ENCODE measurements around the gene IFIT1B.
A peak's percentile ranks its signal among the peaks of the same experiment; 100 is the strongest.
"Not testable (repeated sequence)": the region's sequence is repeated elsewhere in the genome, so short reads cannot be mapped to it uniquely, and the experiment has no call there.

Gene IFIT1B

GRCh38 chr10:89345367-89346000 is 32.4 kb upstream of the IFIT1B start:
- TF ChIP-seq Cebpa-rat (IDR thresholded peaks at IDR 0.05), result no peak
- Histone ChIP-seq H3K27ac (peak overlapping the region in 4 of 11 experiments; percentile 46 to 72 (median 69); a peak in 8 of 22 replicates), H3K27me3 (no peaks in the 10 kb centered on the region), H3K9me3 (replicated peaks in 1 of 11) (no peaks in the 10 kb centered on the region), H3K4me2 (peak overlapping the region in 7 of 11 experiments; percentile 80 to 93 (median 82); a peak in 14 of 22 replicates), H3K36me3 (peaks cover 0 to 13% (median 5%) of the 10 kb centered on the region in 11 experiments; a peak in 7 of 22 replicates), H4K20me1 (no peaks in the 10 kb centered on the region), H3K9ac (no peak overlapping the region), H3K4me1 (peaks cover 30 to 57% (median 43%) of the 10 kb centered on the region in 10 experiments), H3K4me3 (no peak overlapping the region)

GRCh38 chr10:89346405-89347254 is 31.2 kb upstream of the IFIT1B start:
- no peaks in the 10 kb centered on the region for H4K20me1 ChIP-seq
- H3K36me3 ChIP-seq, result peaks cover 0 to 3% (median 0%) of the 10 kb centered on the region in 11 experiments; a peak in 3 of 22 replicates
- peak overlapping the region in 4 of 11 experiments; percentile 14 to 43 (median 20); a peak in 3 of 22 replicates for H3K9ac ChIP-seq
- H3K4me1 ChIP-seq, result peaks cover 42 to 68% (median 54%) of the 10 kb centered on the region in 10 experiments
- H3K27me3 ChIP-seq, result no peaks in the 10 kb centered on the region
- H3K4me3 ChIP-seq, result peak overlapping the region in 2 of 10 experiments; percentile 18 to 29; a peak in 2 of 20 replicates
- peak overlapping the region in 9 of 11 experiments; percentile 10 to 72 (median 59); a peak in 16 of 22 replicates for H3K27ac ChIP-seq
- TF ChIP-seq Cebpa-rat (IDR thresholded peaks at IDR 0.05), result peak; percentile 36 to 89 (median 75); a peak in 17 of 22 replicates
- H3K9me3 ChIP-seq (replicated peaks in 1 of 11), result no peaks in the 10 kb centered on the region
- H3K4me2 ChIP-seq, result peak overlapping the region; percentile 76 to 93 (median 81)

GRCh38 chr10:89347701-89348457 is 30.0 kb upstream of the IFIT1B start:
- Histone ChIP-seq H3K9me3 (replicated peaks in 1 of 11) (peaks cover 0 to 2% (median under 1%) of the 10 kb centered on the region in 11 experiments; a peak in 6 of 22 replicates), H3K4me2 (peak overlapping the region; percentile 76 to 93 (median 81)), H3K4me3 (no peak overlapping the region), H3K9ac (peak overlapping the region in 8 of 11 experiments; percentile 0 to 51 (median 32); a peak in 9 of 22 replicates), H3K27me3 (no peaks in the 10 kb centered on the region), H3K4me1 (peaks cover 44 to 81% (median 56%) of the 10 kb centered on the region in 10 experiments), H3K27ac (peak overlapping the region; percentile 17 to 72 (median 58); a peak in 19 of 22 replicates), H4K20me1 (no peaks in the 10 kb centered on the region), H3K36me3 (no peaks in the 10 kb centered on the region)
- no peak for TF ChIP-seq Cebpa-rat (IDR thresholded peaks at IDR 0.05)

GRCh38 chr10:89348481-89348880 is 29.4 kb upstream of the IFIT1B start:
- Histone ChIP-seq H3K9ac (peak overlapping the region in 7 of 11 experiments; percentile 0 to 51 (median 30); a peak in 7 of 22 replicates), H3K4me2 (peak overlapping the region; percentile 76 to 93 (median 81)), H3K36me3 (no peaks in the 10 kb centered on the region), H4K20me1 (no peaks in the 10 kb centered on the region), H3K9me3 (replicated peaks in 1 of 11) (peaks cover 2 to 8% (median 6%) of the 10 kb centered on the region in 11 experiments; a peak in 18 of 22 replicates), H3K4me3 (no peak overlapping the region), H3K27me3 (no peaks in the 10 kb centered on the region), H3K27ac (peak overlapping the region in 8 of 11 experiments; percentile 17 to 72 (median 59); a peak in 13 of 22 replicates), H3K4me1 (peaks cover 44 to 83% (median 56%) of the 10 kb centered on the region in 10 experiments)
- no peak for TF ChIP-seq Cebpa-rat (IDR thresholded peaks at IDR 0.05)

GRCh38 chr10:89348975-89349374 is 28.9 kb upstream of the IFIT1B start:
- H3K4me2 ChIP-seq, result peak overlapping the region; percentile 76 to 93 (median 81)
- peaks cover 44 to 83% (median 56%) of the 10 kb centered on the region in 10 experiments for H3K4me1 ChIP-seq
- no peak overlapping the region for H3K4me3 ChIP-seq
- H3K9me3 ChIP-seq (replicated peaks in 1 of 11), result peaks cover 7 to 13% (median 11%) of the 10 kb centered on the region in 11 experiments; a peak in 19 of 22 replicates
- no peaks in the 10 kb centered on the region for H3K27me3 ChIP-seq
- H3K27ac ChIP-seq, result peak overlapping the region in 3 of 11 experiments; percentile 54 to 72 (median 66); a peak in 5 of 22 replicates
- H4K20me1 ChIP-seq, result no peaks in the 10 kb centered on the region
- no peaks in the 10 kb centered on the region for H3K36me3 ChIP-seq
- TF ChIP-seq Cebpa-rat (IDR thresholded peaks at IDR 0.05), result no peak
- no peak overlapping the region; a peak in 1 of 22 replicates for H3K9ac ChIP-seq

DNA sequence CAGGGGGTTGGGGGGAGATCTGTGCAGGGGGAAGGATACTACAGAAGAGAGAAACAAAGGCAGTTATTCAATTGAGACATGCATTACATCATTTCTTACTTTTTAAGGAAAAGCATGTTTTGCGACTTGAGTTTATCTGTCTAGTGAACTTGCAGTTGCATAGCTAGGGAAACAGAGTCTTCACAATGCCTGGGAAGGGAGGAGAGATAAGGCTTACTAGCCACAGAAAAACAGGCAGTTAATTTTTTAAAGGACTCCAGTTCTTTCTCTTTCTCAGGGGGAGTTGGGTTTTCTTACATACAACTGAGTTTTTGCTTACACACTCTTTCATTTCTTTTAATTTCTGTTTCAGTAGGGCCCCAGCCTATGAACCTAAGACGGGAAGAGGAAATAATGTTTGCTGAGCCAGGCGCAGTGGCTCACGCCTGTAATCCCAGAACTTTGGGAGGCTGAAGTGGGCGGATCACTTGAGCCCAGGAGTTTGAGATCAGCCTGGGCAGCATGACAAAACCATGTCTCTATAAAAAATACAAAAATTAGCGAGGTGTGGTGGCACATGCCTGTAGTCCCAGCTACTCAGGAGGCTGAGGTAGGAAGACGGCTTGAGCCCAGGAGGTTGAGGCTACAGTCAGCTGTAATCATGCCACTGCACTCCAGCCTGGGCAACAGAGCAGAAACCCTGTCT is 27.1 kb upstream of the IFIT1B start:
- peaks cover 7 to 21% (median 15%) of the 10 kb centered on the region in 11 experiments; a peak in 19 of 22 replicates for H3K9me3 ChIP-seq (replicated peaks in 1 of 11)
- H3K27me3 ChIP-seq, H3K36me3 ChIP-seq, H3K4me3 ChIP-seq, H4K20me1 ChIP-seq: not testable (repeated sequence)
- H3K9ac ChIP-seq, result peak overlapping the region in 6 of 11 experiments; percentile 7 to 56 (median 30); a peak in 9 of 22 replicates
- H3K27ac ChIP-seq, result peak overlapping the region in 9 of 11 experiments; percentile 5 to 69 (median 47); a peak in 12 of 22 replicates
- peak overlapping the region in 10 of 11 experiments; percentile 16 to 93 (median 54); a peak in 20 of 22 replicates for H3K4me2 ChIP-seq
- peaks cover 44 to 82% (median 53%) of the 10 kb centered on the region in 10 experiments for H3K4me1 ChIP-seq

- no peak for TF ChIP-seq Cebpa-rat (IDR thresholded peaks at IDR 0.05)
- no peaks in the 10 kb centered on the region for H3K36me3 ChIP-seq
- no peak overlapping the region for H3K4me3 ChIP-seq
- peaks cover 42 to 75% (median 47%) of the 10 kb centered on the region in 10 experiments for H3K4me1 ChIP-seq
- H3K27ac ChIP-seq, result peak overlapping the region in 9 of 11 experiments; percentile 5 to 69 (median 47); a peak in 12 of 22 replicates
- no peaks in the 10 kb centered on the region for H3K27me3 ChIP-seq
- peak overlapping the region in 9 of 11 experiments; percentile 16 to 93 (median 56); a peak in 17 of 22 replicates for H3K4me2 ChIP-seq
- H4K20me1 ChIP-seq, result no peaks in the 10 kb centered on the region
- peak overlapping the region in 4 of 11 experiments; percentile 3 to 56 (median 34); a peak in 4 of 22 replicates for H3K9ac ChIP-seq
- H3K9me3 ChIP-seq (replicated peaks in 1 of 11), result peaks cover 7 to 21% (median 15%) of the 10 kb centered on the region in 11 experiments; a peak in 19 of 22 replicates
Observed at GRCh38 chr10:89351412-89351779, 26.5 kb upstream of the IFIT1B start.
